H9 (cell line): ENCODE results near the gene UBE2U. TPM values are rescaled to one million over a fixed set of nuclear protein-coding genes. Genes with fewer than 3 reads are reported as not detected.
A peak's percentile ranks its signal among the peaks of the same experiment; 100 is the strongest.

Source experiments
- DNase-seq: peaks from one replicate; pipeline ENCODE4 v3.0.0-alpha.2; 2017
- H2AFZ ChIP-seq: one replicate; pipeline ENCODE4 v1.6.1; 2013; ENCODE audit warnings: mild to moderate bottlenecking, low read length, control low read depth, moderate library complexity
- H2AK5ac ChIP-seq: 2 replicates; pipeline ENCODE4 v1.6.1; 2013; ENCODE audit warnings: low read length, control low read depth, mixed read lengths; ENCODE audit not compliant: insufficient read length
- H2BK120ac ChIP-seq: one replicate; pipeline ENCODE4 v1.6.1; 2013; ENCODE audit warnings: low read depth, mild to moderate bottlenecking, low read length, control low read depth, inconsistent platforms; ENCODE audit not compliant: poor library complexity, severe bottlenecking
- H2BK12ac ChIP-seq: 2 replicates; pipeline ENCODE4 v1.6.1; 2013; ENCODE audit warnings: low read length, control low read depth, mixed read lengths, low read depth; ENCODE audit not compliant: insufficient read length
- H2BK15ac ChIP-seq: 2 replicates; pipeline ENCODE4 v1.6.1; 2013; ENCODE audit warnings: low read depth, low read length, control low read depth
- H2BK20ac ChIP-seq: one replicate; pipeline ENCODE4 v1.6.1; 2013; ENCODE audit warnings: low read depth, mild to moderate bottlenecking, low read length, control low read depth, inconsistent platforms; ENCODE audit not compliant: poor library complexity, severe bottlenecking
- H2BK5ac ChIP-seq: 2 replicates; pipeline ENCODE4 v1.6.1; 2013; ENCODE audit warnings: low read length, control low read depth, mixed read lengths; ENCODE audit not compliant: insufficient read length
- H3K14ac ChIP-seq: 2 replicates; pipeline ENCODE4 v1.6.1; 2013; ENCODE audit warnings: low read length, control low read depth; ENCODE audit not compliant: insufficient read depth
- H3K18ac ChIP-seq: 2 replicates; pipeline ENCODE4 v1.6.1; 2013; ENCODE audit warnings: low read depth, mild to moderate bottlenecking, mixed read lengths, low read length, control low read depth; ENCODE audit not compliant: insufficient read length
- H3K23ac ChIP-seq: 2 replicates; pipeline ENCODE4 v1.6.1; 2013; ENCODE audit warnings: low read length, control low read depth, mixed read lengths, low read depth; ENCODE audit not compliant: insufficient read length
- H3K23me2 ChIP-seq: 2 replicates; pipeline ENCODE4 v1.6.1; 2013; ENCODE audit warnings: low read depth, mild to moderate bottlenecking, mixed read lengths, low read length, control low read depth; ENCODE audit not compliant: insufficient read length, poor library complexity, severe bottlenecking
- H3K27ac ChIP-seq: 2 replicates; pipeline ENCODE4 v1.5.1; 2013; ENCODE audit warnings: low read length, control low read depth, mixed read lengths, low read depth; ENCODE audit not compliant: insufficient read length
- H3K27me3 ChIP-seq: 2 replicates; pipeline ENCODE4 v1.6.1; 2013; ENCODE audit warnings: low read length, control low read depth, inconsistent platforms; ENCODE audit not compliant: insufficient read depth
- H3K4ac ChIP-seq: 2 replicates; pipeline ENCODE4 v1.6.1; 2013; ENCODE audit warnings: low read depth, mild to moderate bottlenecking, control low read depth, inconsistent platforms, low read length, moderate library complexity
- H3K4me1 ChIP-seq: 2 replicates; pipeline ENCODE4 v1.6.1; 2013; ENCODE audit warnings: low read length, control low read depth, inconsistent platforms; ENCODE audit not compliant: insufficient read depth
- H3K4me2 ChIP-seq: 2 replicates; pipeline ENCODE4 v1.6.1; 2013; ENCODE audit warnings: low read length, control low read depth, mixed read lengths; ENCODE audit not compliant: insufficient read length, insufficient read depth
- H3K56ac ChIP-seq: 2 replicates; pipeline ENCODE4 v1.6.1; 2013; ENCODE audit warnings: low read depth, mild to moderate bottlenecking, mixed read lengths, low read length, control low read depth; ENCODE audit not compliant: insufficient read length
- H3K79me1 ChIP-seq: 2 replicates; pipeline ENCODE4 v1.6.1; 2013; ENCODE audit warnings: low read depth, mild to moderate bottlenecking, moderate library complexity, low read length, control low read depth, inconsistent platforms; ENCODE audit not compliant: insufficient read depth, poor library complexity, severe bottlenecking
- H3K79me2 ChIP-seq: 2 replicates; pipeline ENCODE4 v1.6.1; 2013; ENCODE audit warnings: low read length, control low read depth, inconsistent platforms; ENCODE audit not compliant: insufficient read depth
- H3K9ac ChIP-seq: 2 replicates; pipeline ENCODE4 v1.6.1; 2013; ENCODE audit warnings: low read length, control low read depth, mixed read lengths; ENCODE audit not compliant: insufficient read length; ENCODE audit errors: extremely low read depth
- H3K9me3 ChIP-seq: one replicate; pipeline ENCODE4 v1.6.1; 2013; ENCODE audit warnings: low read depth, low read length, inconsistent platforms; ENCODE audit not compliant: control insufficient read depth
- H3T11ph ChIP-seq: one replicate; pipeline ENCODE4 v1.6.1; 2013; ENCODE audit warnings: mild to moderate bottlenecking, low read length, control low read depth, inconsistent platforms
- H4K20me1 ChIP-seq: one replicate; pipeline ENCODE4 v1.6.1; 2013; ENCODE audit not compliant: control insufficient read depth, insufficient read length, insufficient read depth
- H4K5ac ChIP-seq: 2 replicates; pipeline ENCODE4 v1.6.1; 2013; ENCODE audit warnings: low read depth, mild to moderate bottlenecking, mixed read lengths, low read length, control low read depth; ENCODE audit not compliant: insufficient read length
- H4K8ac ChIP-seq: replicated peaks from 2 replicates; pipeline ENCODE4 v1.6.1; 2013; ENCODE audit warnings: low read length, control low read depth, mixed read lengths, low read depth; ENCODE audit not compliant: insufficient read length
- H4K91ac ChIP-seq: 2 replicates; pipeline ENCODE4 v1.6.1; 2013; ENCODE audit warnings: low read depth, mild to moderate bottlenecking, moderate library complexity, mixed read lengths, low read length, control low read depth; ENCODE audit not compliant: insufficient read length
- H3K27ac Mint-ChIP-seq, 3 experiments: 2 replicates in 2 of 3; 3 replicates in 1 of 3; pipeline ENCODE4 v1.8.0; 2020 to 2021; ENCODE audit warnings: mixed read lengths in 3 of 3, mild to moderate bottlenecking in 1 of 3, moderate library complexity in 1 of 3
- H3K27me3 Mint-ChIP-seq: 2 replicates; pipeline ENCODE4 v1.8.0; 2021; ENCODE audit warnings: low read depth, mild to moderate bottlenecking, moderate library complexity, mixed read lengths
- H3K36me3 Mint-ChIP-seq, 3 experiments: 2 replicates in 2 of 3; 3 replicates in 1 of 3; pipeline ENCODE4 v1.8.0; 2020 to 2021; ENCODE audit warnings: low read depth in 3 of 3, mixed read lengths in 3 of 3; ENCODE audit not compliant: insufficient read depth in 1 of 3
- H3K4me1 Mint-ChIP-seq, 2 experiments: 2 replicates each; pipeline ENCODE4 v1.8.0; 2020; ENCODE audit warnings: mixed read lengths in 2 of 2
- H3K4me3 Mint-ChIP-seq, 2 experiments: 2 replicates in 1 of 2; 3 replicates in 1 of 2; pipeline ENCODE4 v1.8.0; 2020 to 2021; ENCODE audit warnings: mild to moderate bottlenecking in 2 of 2, mixed read lengths in 2 of 2, moderate library complexity in 1 of 2
- H3K9me3 Mint-ChIP-seq, 2 experiments: 2 replicates in 1 of 2; 3 replicates in 1 of 2; pipeline ENCODE4 v1.8.0; 2020; ENCODE audit warnings: mild to moderate bottlenecking in 2 of 2, mixed read lengths in 2 of 2, moderate library complexity in 1 of 2
- WGBS: extraction: QIAGEN DNeasy Blood & Tissue Kit; methylation state at CpG from one replicate; pipeline ENCODE4 v1.1.7; 2013; ENCODE audit warnings: missing lambda C conversion rate, low lambda C conversion rate, mixed read lengths; ENCODE audit not compliant: insufficient read length; ENCODE audit errors: extremely low coverage; 5-methylcytosine and 5-hydroxymethylcytosine counted together
- total RNA-seq: library from RNA; stranded (reverse); gene quantifications from 2 replicates; pipeline ENCODE4 v1.2.1, GENCODE V29; 2021
- TF ChIP-seq, protein P1 (sequence below): fragments of 200-600 bp; sonication (generic); conservative IDR thresholded peaks from 3 replicates; pipeline ENCODE4 v1.8.0; 2021; ENCODE audit warnings: antibody characterized with exemption, mild to moderate bottlenecking

The UBE2U gene
- total RNA-seq, 1 experiment from 2014 or later: not detected

DNA sequence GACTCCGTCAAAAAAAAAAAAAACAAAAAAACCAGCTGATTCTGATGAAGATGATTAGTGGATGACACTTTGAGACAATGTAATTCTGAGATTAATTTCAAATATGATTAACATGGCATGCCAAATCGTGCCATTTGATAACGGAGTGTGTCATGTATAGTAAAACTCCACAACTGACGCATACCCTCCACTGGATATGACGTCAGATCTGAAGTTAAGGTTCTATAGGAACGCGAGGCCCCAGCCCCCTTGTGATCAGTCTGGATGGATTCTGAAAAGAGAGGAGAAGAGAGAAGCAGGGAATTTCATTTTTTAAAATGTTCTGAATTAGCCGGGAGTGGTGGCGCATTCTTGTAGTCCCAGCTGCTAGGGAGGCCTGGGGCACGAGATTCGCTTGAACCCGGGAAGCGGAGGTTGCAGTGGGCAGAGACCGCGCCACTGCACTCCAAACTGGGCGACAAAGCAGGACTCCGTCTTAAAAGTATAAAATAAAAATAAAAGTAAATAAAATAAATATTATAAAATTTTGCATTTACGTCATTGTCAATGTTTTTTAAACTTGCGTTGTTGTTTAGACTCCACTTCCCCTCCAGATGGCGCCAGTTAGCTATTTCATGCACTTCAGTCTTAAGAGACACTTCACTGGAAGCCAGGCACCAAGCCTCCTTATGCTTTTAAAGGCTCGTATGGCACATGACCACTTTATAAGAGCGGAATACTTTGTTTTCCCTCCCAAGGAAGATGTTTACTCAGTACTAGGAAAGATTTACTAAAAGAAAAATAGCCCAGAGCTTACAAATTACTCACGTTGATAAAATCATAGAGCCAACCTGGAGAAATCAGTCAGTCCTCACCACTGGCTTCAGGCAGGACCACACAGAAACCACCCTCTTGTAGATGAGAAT, 65.5 kb downstream of the UBE2U start:
- Histone ChIP-seq H3K9ac (no peak overlapping the region), H2BK20ac (no peak overlapping the region), H3K79me1 (no peaks in the 10 kb centered on the region), H4K20me1 (no peaks in the 10 kb centered on the region), H3K4me2 (no peak overlapping the region), H2AK5ac (no peak overlapping the region), H3K18ac (no peak overlapping the region), H4K5ac (no peak overlapping the region), H3K4ac (no peak overlapping the region), H3K23me2 (no peaks in the 10 kb centered on the region), H3T11ph (no peak overlapping the region), H3K9me3 (no peaks in the 10 kb centered on the region), H2BK5ac (no peak overlapping the region), H3K23ac (no peak overlapping the region), H2AFZ (no peak overlapping the region), H2BK15ac (no peak overlapping the region), H3K27me3 (no peaks in the 10 kb centered on the region), H3K56ac (no peak overlapping the region), H3K14ac (no peak overlapping the region), H4K8ac (no peak overlapping the region), H2BK12ac (no peak overlapping the region), H4K91ac (no peak overlapping the region), H2BK120ac (no peak overlapping the region), H3K79me2 (no peaks in the 10 kb centered on the region), H3K27ac (no peak overlapping the region), H3K4me1 (peaks cover 2% of the 10 kb centered on the region; the same call in 1 of the 2 replicates)
- Mint-ChIP-seq H3K27me3 (no peaks in the 10 kb centered on the region; the same call in 1 of the 2 replicates), H3K36me3 (peaks cover 8 to 13% (median 12%) of the 10 kb centered on the region in 3 experiments), H3K27ac (no peak overlapping the region), H3K4me3 (no peak overlapping the region), H3K9me3 (peaks cover 11 to 16% of the 10 kb centered on the region in 2 experiments), H3K4me1 (peaks cover 3 to 4% of the 10 kb centered on the region in 2 experiments; a peak in 3 of 4 replicates)
- WGBS: no CpG with 5 or more reads among the region's 23 CpGs
- TF ChIP-seq, protein P1, sequence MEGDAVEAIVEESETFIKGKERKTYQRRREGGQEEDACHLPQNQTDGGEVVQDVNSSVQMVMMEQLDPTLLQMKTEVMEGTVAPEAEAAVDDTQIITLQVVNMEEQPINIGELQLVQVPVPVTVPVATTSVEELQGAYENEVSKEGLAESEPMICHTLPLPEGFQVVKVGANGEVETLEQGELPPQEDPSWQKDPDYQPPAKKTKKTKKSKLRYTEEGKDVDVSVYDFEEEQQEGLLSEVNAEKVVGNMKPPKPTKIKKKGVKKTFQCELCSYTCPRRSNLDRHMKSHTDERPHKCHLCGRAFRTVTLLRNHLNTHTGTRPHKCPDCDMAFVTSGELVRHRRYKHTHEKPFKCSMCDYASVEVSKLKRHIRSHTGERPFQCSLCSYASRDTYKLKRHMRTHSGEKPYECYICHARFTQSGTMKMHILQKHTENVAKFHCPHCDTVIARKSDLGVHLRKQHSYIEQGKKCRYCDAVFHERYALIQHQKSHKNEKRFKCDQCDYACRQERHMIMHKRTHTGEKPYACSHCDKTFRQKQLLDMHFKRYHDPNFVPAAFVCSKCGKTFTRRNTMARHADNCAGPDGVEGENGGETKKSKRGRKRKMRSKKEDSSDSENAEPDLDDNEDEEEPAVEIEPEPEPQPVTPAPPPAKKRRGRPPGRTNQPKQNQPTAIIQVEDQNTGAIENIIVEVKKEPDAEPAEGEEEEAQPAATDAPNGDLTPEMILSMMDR: peak; percentile 94
- peak; percentile 58 for DNase-seq
